ENCODE measurements around the gene KCNJ8. TPM values are rescaled to one million over a fixed set of nuclear protein-coding genes. Genes with fewer than 3 reads are reported as not detected.

The KCNJ8 gene
- total and polyA plus RNA-seq, 12 donors = 13.8 to 128 (median 54.8) TPM

DNA sequence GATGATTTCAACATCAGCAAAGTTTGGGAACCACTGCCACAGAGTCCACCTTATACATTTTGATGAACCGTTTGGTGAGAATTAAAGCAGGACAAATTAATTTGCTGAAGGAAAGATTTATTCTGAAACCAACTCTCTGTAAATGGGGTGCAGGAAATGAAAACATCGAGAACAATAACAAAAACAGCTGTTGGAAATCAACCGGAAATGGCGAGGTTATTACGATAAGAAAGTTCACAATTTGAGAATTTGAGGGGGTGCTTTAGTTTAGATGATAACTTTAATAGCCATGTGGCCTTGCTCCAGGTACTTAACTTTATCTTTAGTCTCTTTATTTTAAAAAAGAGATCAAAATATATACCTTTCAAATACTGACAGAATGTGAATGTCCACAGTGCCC lies 56.7 kb downstream of the KCNJ8 start:
- WGBS, 2 donors = 41 to 52% methylated on average over 5 of the region's 5 CpGs
- intact Hi-C loops (cut with DNase I) = loop anchor here in 2 of 10 donors (10.0 kb wide), 2 partner anchors 47 to 97 kb away; no protein-coding TSS in a partner anchor
- no peaks in the 10 kb centered on the region for H3K9me3 ChIP-seq
- no peak overlapping the region for H3K4me3 ChIP-seq
- TF ChIP-seq, protein P1, sequence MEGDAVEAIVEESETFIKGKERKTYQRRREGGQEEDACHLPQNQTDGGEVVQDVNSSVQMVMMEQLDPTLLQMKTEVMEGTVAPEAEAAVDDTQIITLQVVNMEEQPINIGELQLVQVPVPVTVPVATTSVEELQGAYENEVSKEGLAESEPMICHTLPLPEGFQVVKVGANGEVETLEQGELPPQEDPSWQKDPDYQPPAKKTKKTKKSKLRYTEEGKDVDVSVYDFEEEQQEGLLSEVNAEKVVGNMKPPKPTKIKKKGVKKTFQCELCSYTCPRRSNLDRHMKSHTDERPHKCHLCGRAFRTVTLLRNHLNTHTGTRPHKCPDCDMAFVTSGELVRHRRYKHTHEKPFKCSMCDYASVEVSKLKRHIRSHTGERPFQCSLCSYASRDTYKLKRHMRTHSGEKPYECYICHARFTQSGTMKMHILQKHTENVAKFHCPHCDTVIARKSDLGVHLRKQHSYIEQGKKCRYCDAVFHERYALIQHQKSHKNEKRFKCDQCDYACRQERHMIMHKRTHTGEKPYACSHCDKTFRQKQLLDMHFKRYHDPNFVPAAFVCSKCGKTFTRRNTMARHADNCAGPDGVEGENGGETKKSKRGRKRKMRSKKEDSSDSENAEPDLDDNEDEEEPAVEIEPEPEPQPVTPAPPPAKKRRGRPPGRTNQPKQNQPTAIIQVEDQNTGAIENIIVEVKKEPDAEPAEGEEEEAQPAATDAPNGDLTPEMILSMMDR (IDR thresholded peaks at IDR 0.05) = no peak
- H3K27ac ChIP-seq = peak overlapping the region in 8 of 10 donors; percentile 5 to 75 (median 38)
- peaks cover 3 to 26% (median 18%) of the 10 kb centered on the region in 9 donors for H3K4me1 ChIP-seq
- H3K36me3 ChIP-seq = no peaks in the 10 kb centered on the region
- no peak for DNase-seq
- ATAC-seq = peak in 2 of 8 donors; percentile 38 to 39
- no peaks in the 10 kb centered on the region for H3K27me3 ChIP-seq

DNA sequence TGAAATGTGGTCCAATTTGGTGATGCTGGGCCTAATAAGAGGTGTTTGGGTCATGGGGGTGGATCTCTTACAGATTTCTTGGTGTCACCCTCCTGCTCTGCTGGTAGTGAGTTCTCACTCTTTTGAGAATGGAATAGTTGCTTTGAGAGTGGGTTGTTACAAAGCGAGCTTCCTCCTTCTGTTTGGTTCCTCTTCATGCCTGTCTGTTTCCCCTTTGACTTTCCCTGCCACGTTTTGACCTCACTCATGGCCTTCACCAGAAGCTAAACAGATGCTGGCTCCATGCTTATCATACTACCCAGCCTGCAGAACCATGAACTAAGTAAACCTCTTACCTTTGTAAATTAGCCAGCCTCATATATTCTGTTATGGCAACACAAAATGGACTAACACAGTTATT lies 59.1 kb downstream of the KCNJ8 start:
- Histone ChIP-seq H3K27ac (peak overlapping the region in 7 of 10 donors; percentile 19 to 63 (median 46)), H3K4me3 (no peak overlapping the region), H3K36me3 (no peaks in the 10 kb centered on the region), H3K4me1 (peaks cover 3 to 41% (median 22%) of the 10 kb centered on the region in 9 donors), H3K9me3 (no peaks in the 10 kb centered on the region), H3K27me3 (no peaks in the 10 kb centered on the region)
- TF ChIP-seq, protein P1 (IDR thresholded peaks at IDR 0.05) = no peak
- ATAC-seq (no peak), DNase-seq (no peak)
- 57 to 60% methylated on average over 2 of the region's 2 CpGs for WGBS, 2 donors
- intact Hi-C loops (cut with DNase I) = loop anchor here in 3 of 10 donors (2.0 to 10.0 kb wide), 3 partner anchors 15 to 99 kb away; no protein-coding TSS in a partner anchor

Other genes with a start within 250 kb of the KCNJ8 start
- gene SPX, start 248.4 kb downstream of the KCNJ8 start, total RNA-seq = 10 to 100 TPM; 10.1 to 21.5 (median 16.3) TPM
- gene SPX, start 248.4 kb downstream of the KCNJ8 start, polyA plus RNA-seq = 10 to 100 TPM in 1 of 2 donors, 1 to 10 TPM in 1; 1.7 to 11.2 TPM
- gene GYS2, start 169.9 kb downstream of the KCNJ8 start, total RNA-seq = under 1 TPM in 4 of 10 donors, not detected in 6; 0.09 to 0.37 (median 0.25) TPM
- under 1 TPM in 1 of 2 donors, not detected in 1; 0.15 TPM for gene GYS2, start 169.9 kb downstream of the KCNJ8 start, polyA plus RNA-seq
- 1,000 to 10,000 TPM; 1,251 to 3,111 (median 2,389) TPM for gene LDHB, start 116.9 kb downstream of the KCNJ8 start, total RNA-seq
- gene LDHB, start 116.9 kb downstream of the KCNJ8 start, polyA plus RNA-seq = 1,000 to 10,000 TPM; 1,053 to 1,184 TPM
- 100 to 1,000 TPM in 6 of 10 donors, 10 to 100 TPM in 4; 64.3 to 128 (median 104) TPM for gene ABCC9, start 166.7 kb upstream of the KCNJ8 start, total RNA-seq
- gene ABCC9, start 166.7 kb upstream of the KCNJ8 start, polyA plus RNA-seq = 10 to 100 TPM in 1 of 2 donors, 1 to 10 TPM in 1; 8.7 to 21.1 TPM